Measurements from ENCODE around the gene NAP1L5.

The NAP1L5 gene

GRCh38 chr4:88675543-88675942, 22.1 kb downstream of the NAP1L5 start:
- TF ChIP-seq CTCF (conservative IDR thresholded peaks at IDR 0.05; ENCODE audit: control insufficient read depth, insufficient read depth, low read depth, low read length) = no peak
- no peak overlapping the region for H3K4me3 ChIP-seq (ENCODE audit: control insufficient read depth, low read depth, low read length)
- DNase-seq (ENCODE audit: low read depth) = no peak

- no peak for TF ChIP-seq CTCF (conservative IDR thresholded peaks at IDR 0.05; ENCODE audit: control insufficient read depth, insufficient read depth, low read depth, low read length)
- H3K4me3 ChIP-seq (ENCODE audit: control insufficient read depth, low read depth, low read length) = no peak overlapping the region
- DNase-seq (ENCODE audit: low read depth) = peak; percentile 78
Observed at GRCh38 chr4:88674979-88675378, 22.6 kb downstream of the NAP1L5 start.

GRCh38 chr4:88674565-88674964, 23.1 kb downstream of the NAP1L5 start:
- peak; percentile 73 for DNase-seq (ENCODE audit: low read depth)
- no peak overlapping the region for H3K4me3 ChIP-seq (ENCODE audit: control insufficient read depth, low read depth, low read length)
- TF ChIP-seq CTCF (conservative IDR thresholded peaks at IDR 0.05; ENCODE audit: control insufficient read depth, insufficient read depth, low read depth, low read length) = no peak

GRCh38 chr4:88673886-88674285, 23.7 kb downstream of the NAP1L5 start:
- no peak for DNase-seq (ENCODE audit: low read depth)
- no peak for TF ChIP-seq CTCF (conservative IDR thresholded peaks at IDR 0.05; ENCODE audit: control insufficient read depth, insufficient read depth, low read depth, low read length)
- H3K4me3 ChIP-seq (ENCODE audit: control insufficient read depth, low read depth, low read length) = no peak overlapping the region

- peak; percentile 67 for TF ChIP-seq CTCF (conservative IDR thresholded peaks at IDR 0.05; ENCODE audit: control insufficient read depth, insufficient read depth, low read depth, low read length)
- peak; percentile 56 for DNase-seq (ENCODE audit: low read depth)
Observed at GRCh38 chr4:88672987-88673386, 24.6 kb downstream of the NAP1L5 start.

DNA sequence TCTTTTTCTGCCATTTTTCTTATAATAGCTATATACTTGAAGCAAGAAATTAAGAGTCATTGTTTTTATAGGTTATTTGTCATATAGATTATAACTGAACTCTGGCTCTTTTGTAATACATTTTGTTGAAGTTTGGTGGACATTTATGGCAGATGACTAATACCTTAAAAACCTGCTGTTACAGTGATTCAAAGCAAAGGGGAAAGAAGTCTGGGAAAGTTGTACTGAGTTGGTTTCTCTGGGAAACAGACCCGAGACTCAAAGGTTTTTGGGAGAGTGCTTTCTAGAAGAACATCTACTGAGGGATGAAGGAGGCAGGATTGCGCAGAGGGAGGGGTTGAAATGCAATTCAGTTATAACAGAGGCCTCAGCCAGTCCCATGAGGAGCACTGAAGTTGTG, 35.9 kb downstream of the NAP1L5 start:
- DNase-seq (ENCODE audit: low read depth) = peak; percentile 97
- no peak for TF ChIP-seq CTCF (conservative IDR thresholded peaks at IDR 0.05; ENCODE audit: control insufficient read depth, insufficient read depth, low read depth, low read length)
- H3K4me3 ChIP-seq (ENCODE audit: control insufficient read depth, low read depth, low read length) = no peak overlapping the region

More at GRCh38 chr4:88672987-88673386, 24.6 kb downstream of the NAP1L5 start:
- no peak overlapping the region for H3K4me3 ChIP-seq (ENCODE audit: control insufficient read depth, low read depth, low read length)

Data from fibroblast of mammary gland (primary cell).